Mesodermal cell (in vitro differentiated cells): Measurements from ENCODE around the gene COL18A1.

ENCODE experiments used
- H3K27ac ChIP-seq: 2 replicates; pipeline ENCODE4 v1.7.0; 2013; ENCODE audit warnings: mild to moderate bottlenecking, low read depth, low read length, moderate library complexity; ENCODE audit not compliant: severe bottlenecking
- H3K36me3 ChIP-seq: 2 replicates; pipeline ENCODE4 v1.7.1; 2013; ENCODE audit warnings: mild to moderate bottlenecking, low read length, moderate library complexity; ENCODE audit not compliant: control insufficient read depth, insufficient read depth
- H3K4me1 ChIP-seq: one replicate; pipeline ENCODE4 v1.7.1; 2013; ENCODE audit warnings: mild to moderate bottlenecking, low read length; ENCODE audit not compliant: insufficient read depth, control insufficient read depth, poor library complexity, severe bottlenecking
- H3K4me3 ChIP-seq: 2 replicates; pipeline ENCODE4 v1.7.0; 2013; ENCODE audit warnings: low read length, control low read depth, mild to moderate bottlenecking; ENCODE audit not compliant: insufficient read depth, poor library complexity, severe bottlenecking; ENCODE audit errors: extremely low read depth
- H3K9me3 ChIP-seq: 2 replicates; pipeline ENCODE4 v1.7.1; 2013; ENCODE audit warnings: mild to moderate bottlenecking, low read length, moderate library complexity; ENCODE audit not compliant: control insufficient read depth
- WGBS, 2 experiments: methylation state at CpG; one replicate each; pipeline ENCODE4 v1.1.5; 2013; ENCODE audit warnings: missing lambda C conversion rate in 2 of 2; ENCODE audit not compliant: insufficient coverage in 2 of 2; 5-methylcytosine and 5-hydroxymethylcytosine counted together

The COL18A1 gene

GRCh38 chr21:45505416-45506021 is 100.6 kb downstream of the COL18A1 start:
- H3K27ac ChIP-seq: no peak overlapping the region
- WGBS, 2 experiments: 92 to 95% methylated on average over 27 to 29 of the region's 33 CpGs
- H3K36me3 ChIP-seq: peaks cover 52% of the 10 kb centered on the region
- no peak overlapping the region for H3K4me3 ChIP-seq
- no peaks in the 10 kb centered on the region for H3K9me3 ChIP-seq
- no peaks in the 10 kb centered on the region for H3K4me1 ChIP-seq

DNA sequence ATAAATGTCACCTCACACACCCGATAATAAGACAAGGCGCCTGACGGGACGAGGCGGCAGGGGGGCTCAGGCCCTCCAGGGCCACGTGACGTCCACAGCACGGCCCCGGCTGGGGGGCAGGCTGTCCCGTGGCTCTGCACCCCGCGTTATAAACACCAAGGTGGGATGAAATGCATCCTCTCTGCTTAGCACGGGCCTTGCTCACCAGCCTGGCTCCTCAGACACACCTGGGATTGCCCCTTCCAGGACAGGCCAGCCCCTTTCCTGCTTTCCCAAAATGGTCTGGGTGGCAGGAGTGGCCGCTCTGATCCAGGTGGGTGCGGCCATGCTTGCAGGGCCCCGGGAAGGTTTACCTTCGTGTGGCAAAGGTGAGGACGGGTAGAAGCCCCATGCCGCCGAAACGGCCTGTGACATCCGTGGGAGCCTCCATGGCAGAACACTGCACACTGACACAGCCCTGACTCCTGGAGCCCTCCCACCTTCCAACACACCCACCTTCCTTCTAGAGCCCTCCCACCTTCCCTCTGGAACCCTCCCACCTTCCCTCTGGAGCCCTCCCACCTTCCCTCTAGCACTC is 101.4 kb downstream of the COL18A1 start:
- Histone ChIP-seq H3K36me3 (peaks cover 57% of the 10 kb centered on the region), H3K27ac (no peak overlapping the region), H3K9me3 (no peaks in the 10 kb centered on the region), H3K4me1 (no peaks in the 10 kb centered on the region), H3K4me3 (no peak overlapping the region)
- WGBS, 2 experiments: 83 to 91% methylated on average over 21 to 22 of the region's 22 CpGs

- Histone ChIP-seq H3K36me3 (peaks cover 62% of the 10 kb centered on the region), H3K4me3 (no peak overlapping the region), H3K9me3 (no peaks in the 10 kb centered on the region), H3K4me1 (no peaks in the 10 kb centered on the region), H3K27ac (no peak overlapping the region)
- 82 to 92% methylated on average over 5 to 8 of the region's 13 CpGs for WGBS, 2 experiments
These were observed 102.0 kb downstream of the COL18A1 start for GRCh38 chr21:45506836-45507522.

DNA sequence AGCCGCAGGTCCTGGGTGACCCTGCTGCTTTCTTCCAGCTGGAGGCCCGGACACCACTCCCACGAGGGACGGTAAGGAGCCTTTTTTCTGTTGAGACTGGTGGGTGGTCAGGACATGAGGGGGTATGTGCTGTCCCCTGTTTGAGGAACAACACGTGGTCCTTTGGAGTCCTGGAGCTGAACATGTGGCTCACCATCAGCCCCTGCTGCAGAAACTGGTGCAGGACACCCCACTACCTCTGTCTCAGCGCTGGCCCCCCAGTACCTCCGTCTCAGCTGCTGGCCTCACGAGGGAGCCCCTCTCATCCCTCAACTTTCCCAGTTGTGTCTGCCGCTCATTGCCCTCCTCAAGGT is 102.5 kb downstream of the COL18A1 start:
- Histone ChIP-seq H3K27ac (no peak overlapping the region), H3K4me3 (no peak overlapping the region), H3K36me3 (peaks cover 64% of the 10 kb centered on the region), H3K4me1 (no peaks in the 10 kb centered on the region), H3K9me3 (no peaks in the 10 kb centered on the region)
- 95 to 100% methylated on average over 4 to 9 of the region's 9 CpGs for WGBS, 2 experiments

- Histone ChIP-seq H3K27ac (no peak overlapping the region), H3K36me3 (peaks cover 64% of the 10 kb centered on the region), H3K4me3 (no peak overlapping the region), H3K9me3 (no peaks in the 10 kb centered on the region), H3K4me1 (no peaks in the 10 kb centered on the region)
- WGBS, 2 experiments: 97 to 100% methylated on average over 3 of the region's 3 CpGs
These were observed 103.0 kb downstream of the COL18A1 start for GRCh38 chr21:45507888-45508508.

GRCh38 chr21:45508607-45509565 is 103.9 kb downstream of the COL18A1 start:
- 90 to 92% methylated on average over 25 to 33 of the region's 42 CpGs for WGBS, 2 experiments
- peak overlapping the region; percentile 23 for H3K27ac ChIP-seq

DNA sequence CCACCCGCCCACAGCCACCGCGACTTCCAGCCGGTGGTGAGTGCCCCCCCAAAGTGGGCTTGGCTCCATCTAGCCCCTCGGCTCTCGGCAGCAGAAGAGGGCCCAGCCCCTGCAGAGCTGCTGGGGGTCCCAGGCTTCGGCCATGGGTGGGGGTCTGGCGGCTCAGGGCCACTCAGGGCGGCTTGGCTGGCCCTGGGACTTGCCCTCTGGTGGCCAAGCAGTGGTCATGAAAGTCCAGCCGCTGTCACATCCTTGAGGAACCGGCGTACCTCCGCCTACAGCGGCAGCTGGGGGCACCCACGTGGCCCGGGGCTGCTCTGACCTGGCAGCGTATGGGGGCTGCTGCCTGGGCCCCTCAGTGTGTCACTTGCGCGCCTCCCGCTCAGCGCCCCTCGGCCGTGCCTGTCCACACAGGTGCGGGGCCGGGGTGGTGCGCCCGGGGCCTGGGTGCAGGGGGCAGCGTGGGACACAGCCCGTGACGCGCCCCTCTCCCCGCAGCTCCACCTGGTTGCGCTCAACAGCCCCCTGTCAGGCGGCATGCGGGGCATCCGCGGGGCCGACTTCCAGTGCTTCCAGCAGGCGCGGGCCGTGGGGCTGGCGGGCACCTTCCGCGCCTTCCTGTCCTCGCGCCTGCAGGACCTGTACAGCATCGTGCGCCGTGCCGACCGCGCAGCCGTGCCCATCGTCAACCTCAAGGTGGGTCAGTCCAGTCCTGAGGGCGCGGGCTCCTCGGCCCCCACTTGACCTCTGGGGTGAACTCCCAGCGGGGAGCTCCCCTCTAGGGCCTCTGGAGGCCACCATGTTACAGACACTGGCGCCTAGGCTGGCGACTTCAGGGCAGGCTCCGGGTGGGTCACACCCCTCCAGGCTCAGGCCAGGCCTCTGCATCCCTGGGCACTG is 104.9 kb downstream of the COL18A1 start:
- 96 to 97% methylated on average over 58 to 61 of the region's 61 CpGs for WGBS, 2 experiments
- H3K9me3 ChIP-seq: no peaks in the 10 kb centered on the region
- no peaks in the 10 kb centered on the region for H3K4me1 ChIP-seq
- H3K27ac ChIP-seq: no peak overlapping the region
- H3K4me3 ChIP-seq: no peak overlapping the region
- H3K36me3 ChIP-seq: peaks cover 64% of the 10 kb centered on the region

More at GRCh38 chr21:45508607-45509565, 103.9 kb downstream of the COL18A1 start:
- Histone ChIP-seq H3K36me3 (peaks cover 68% of the 10 kb centered on the region), H3K4me1 (no peaks in the 10 kb centered on the region), H3K4me3 (no peak overlapping the region), H3K9me3 (no peaks in the 10 kb centered on the region)

- H3K4me1 ChIP-seq: no peaks in the 10 kb centered on the region
- H3K9me3 ChIP-seq: no peaks in the 10 kb centered on the region
- no peak overlapping the region for H3K27ac ChIP-seq
- 82 to 89% methylated on average over 7 to 10 of the region's 11 CpGs for WGBS, 2 experiments
- no peak overlapping the region for H3K4me3 ChIP-seq
- H3K36me3 ChIP-seq: peaks cover 66% of the 10 kb centered on the region
These were observed 105.5 kb downstream of the COL18A1 start for GRCh38 chr21:45510466-45510955.

DNA sequence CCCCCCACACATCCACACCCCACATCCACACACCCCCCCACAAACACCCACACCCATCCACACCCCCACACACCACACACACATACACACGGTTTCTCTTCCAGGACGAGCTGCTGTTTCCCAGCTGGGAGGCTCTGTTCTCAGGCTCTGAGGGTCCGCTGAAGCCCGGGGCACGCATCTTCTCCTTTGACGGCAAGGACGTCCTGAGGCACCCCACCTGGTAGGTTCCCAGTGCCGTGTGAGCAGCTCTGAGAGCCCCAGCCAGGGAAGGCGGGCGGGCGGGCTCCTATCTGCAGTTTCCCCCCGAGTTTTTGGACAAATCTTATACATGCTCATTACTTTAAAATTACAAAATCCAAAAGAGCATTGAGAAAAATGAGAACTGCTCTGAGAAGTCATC is 106.0 kb downstream of the COL18A1 start:
- no peaks in the 10 kb centered on the region for H3K9me3 ChIP-seq
- no peak overlapping the region for H3K4me3 ChIP-seq
- H3K36me3 ChIP-seq: peaks cover 70% of the 10 kb centered on the region
- H3K4me1 ChIP-seq: no peaks in the 10 kb centered on the region
- peak overlapping the region; percentile 16 for H3K27ac ChIP-seq
- 93 to 95% methylated on average over 8 to 11 of the region's 12 CpGs for WGBS, 2 experiments
